Gastrocnemius medialis (tissue), 4 donors: ENCODE results near the gene PRRT4. TPM values are rescaled to one million over a fixed set of nuclear protein-coding genes. Genes with fewer than 3 reads are reported as not detected.
A peak's percentile ranks its signal among the peaks of the same experiment; 100 is the strongest.

Source experiments
- ATAC-seq, 2 donors: fragments of 150-250 bp; one replicate each; pipeline ENCODE4 v1.9.1; 2016
- DNase-seq, 2 donors: peaks; one replicate each; pipeline ENCODE4 v3.0.0-alpha.2; 2019
- H3K27ac ChIP-seq, 4 donors: fragments of 200-600 bp; sonication (generic); 1 replicate in 1 of 4; 2 replicates in 3 of 4; pipeline ENCODE4 v1.5.1; 2016 to 2018; ENCODE audit warnings: mild to moderate bottlenecking in 2 of 4, moderate library complexity in 1 of 4
- H3K27me3 ChIP-seq, 3 donors: fragments of 200-600 bp; sonication (generic) in 2 of 3; 1 replicate in 1 of 3; 2 replicates in 2 of 3; pipeline versions ENCODE4 v1.5.1 to v1.6.0; 2016 to 2019; ENCODE audit warnings: mild to moderate bottlenecking in 1 of 3, moderate library complexity in 1 of 3
- H3K36me3 ChIP-seq, 2 donors: fragments of 200-600 bp; sonication (generic) in 1 of 2; one replicate each; pipeline ENCODE4 v1.5.1; 2017 to 2018
- H3K4me1 ChIP-seq, 2 donors: fragments of 200-600 bp; sonication (generic) in 1 of 2; one replicate each; pipeline ENCODE4 v1.5.1; 2016 to 2017; ENCODE audit warnings: mild to moderate bottlenecking in 2 of 2
- H3K4me3 ChIP-seq, 4 donors: fragments of 200-600 bp; sonication (generic) in 3 of 4; 1 replicate in 1 of 4; 2 replicates in 3 of 4; pipeline ENCODE4 v1.5.1; 2016 to 2019; ENCODE audit warnings: mild to moderate bottlenecking in 2 of 4
- H3K9me3 ChIP-seq, 3 donors: fragments of 200-600 bp; sonication (generic) in 2 of 3; 1 replicate in 1 of 3; 2 replicates in 2 of 3; pipeline ENCODE4 v1.5.1; 2016 to 2019
- CTCF ChIP-seq, 5 experiments: fragments of 450-650 bp in 3 of 5; fragments of 200-600 bp in 2 of 5; sonication (generic) in 2 of 5; IDR thresholded peaks in 4 of 5; conservative IDR thresholded peaks in 1 of 5; 1 replicate in 4 of 5; 2 replicates in 1 of 5; pipeline ENCODE4 v1.5.1; 2016 to 2019; ENCODE audit warnings: antibody characterized with exemption in 5 of 5, mild to moderate bottlenecking in 3 of 5, moderate library complexity in 3 of 5
- POLR2A ChIP-seq, 2 donors: fragments of 450-650 bp; IDR thresholded peaks; one replicate each; pipeline ENCODE4 v1.6.1; 2017; ENCODE audit warnings: antibody characterized with exemption in 2 of 2, mild to moderate bottlenecking in 2 of 2, moderate library complexity in 2 of 2
- in situ Hi-C, 4 donors: fragments of 200-750 bp; cut with MboI; loops; one replicate each; pipeline versions ENCODE4 v1.15.0 to v1.8.0; 2017; ENCODE audit warnings: low sequenced_read_pairs in 4 of 4
- intact Hi-C: fragments of 100-400 bp; cut with DNase I; formaldehyde crosslinking; loops from one replicate; pipeline ENCODE4 v1.15.1; 2023; ENCODE audit warnings: low total_unique reads
- total RNA-seq, 4 donors: library from RNA; depleted of rRNA; stranded (reverse); fragments of >200 nt; gene quantifications; one replicate each; pipeline versions ENCODE4 v1.1.0 to v1.2.3, GENCODE V29; 2016

The PRRT4 gene
- total RNA-seq, 4 donors from 2014 or later, result 0.22 to 2.2 (median 0.64) TPM

GRCh38 chr7:128384726-128385125, 23.2 kb upstream of the PRRT4 start:
- no peak for DNase-seq
- in situ Hi-C loops (loop anchor here in 3 of 4 donors (5.0 kb wide), 1 partner anchor 37 kb away; no protein-coding TSS in a partner anchor), intact Hi-C loops (no loop called here)
- Histone ChIP-seq H3K4me3 (no peak overlapping the region), H3K9me3 (no peaks in the 10 kb centered on the region), H3K27me3 (no peaks in the 10 kb centered on the region), H3K4me1 (peaks cover 7 to 17% of the 10 kb centered on the region in 2 donors), H3K27ac (no peak overlapping the region), H3K36me3 (no peaks in the 10 kb centered on the region)
- no peak for TF ChIP-seq POLR2A (IDR thresholded peaks at IDR 0.05)
- TF ChIP-seq CTCF (IDR thresholded peaks at IDR 0.05 in 4 of 5, conservative IDR thresholded peaks at IDR 0.05 in 1 of 5), result no peak
- no peak for ATAC-seq

- Histone ChIP-seq H3K27ac (no peak overlapping the region), H3K36me3 (no peaks in the 10 kb centered on the region), H3K9me3 (no peaks in the 10 kb centered on the region), H3K4me3 (no peak overlapping the region), H3K4me1 (peaks cover 15 to 27% of the 10 kb centered on the region in 2 donors), H3K27me3 (no peaks in the 10 kb centered on the region)
- TF ChIP-seq POLR2A (IDR thresholded peaks at IDR 0.05) (no peak), CTCF (IDR thresholded peaks at IDR 0.05 in 4 of 5, conservative IDR thresholded peaks at IDR 0.05 in 1 of 5) (no peak)
- no peak for DNase-seq
- no peak for ATAC-seq
- intact Hi-C loops (no loop called here), in situ Hi-C loops (loop anchor here in 2 of 4 donors (5.0 kb wide), 1 partner anchor 36 kb away; no protein-coding TSS in a partner anchor)
Observed at GRCh38 chr7:128383776-128384175, 22.3 kb upstream of the PRRT4 start.

GRCh38 chr7:128381161-128381821, 19.8 kb upstream of the PRRT4 start:
- intact Hi-C loops (no loop called here), in situ Hi-C loops (loop anchor here in 2 of 4 donors (5.0 kb wide), 1 partner anchor 34 kb away; no protein-coding TSS in a partner anchor)
- DNase-seq (no peak), ATAC-seq (peak in 1 of 2 donors; percentile 11)
- Histone ChIP-seq H3K36me3 (no peaks in the 10 kb centered on the region), H3K4me3 (no peak overlapping the region), H3K27me3 (no peaks in the 10 kb centered on the region), H3K9me3 (no peaks in the 10 kb centered on the region), H3K4me1 (peaks cover 15 to 28% of the 10 kb centered on the region in 2 donors), H3K27ac (no peak overlapping the region)
- TF ChIP-seq CTCF (IDR thresholded peaks at IDR 0.05 in 4 of 5, conservative IDR thresholded peaks at IDR 0.05 in 1 of 5) (peak in 1 of 5 experiments; percentile 42), POLR2A (IDR thresholded peaks at IDR 0.05) (no peak)

GRCh38 chr7:128380483-128381106, 19.1 kb upstream of the PRRT4 start:
- peak in 1 of 2 donors; percentile 25 for ATAC-seq
- Histone ChIP-seq H3K27ac (peak overlapping the region in 2 of 4 donors; percentile 59 to 63), H3K9me3 (no peaks in the 10 kb centered on the region), H3K36me3 (no peaks in the 10 kb centered on the region), H3K4me3 (no peak overlapping the region), H3K27me3 (no peaks in the 10 kb centered on the region), H3K4me1 (peaks cover 15 to 28% of the 10 kb centered on the region in 2 donors)
- intact Hi-C loops (no loop called here), in situ Hi-C loops (loop anchor here in 2 of 4 donors (5.0 kb wide), 1 partner anchor 33 kb away; no protein-coding TSS in a partner anchor)
- no peak for DNase-seq
- no peak for TF ChIP-seq CTCF (IDR thresholded peaks at IDR 0.05 in 4 of 5, conservative IDR thresholded peaks at IDR 0.05 in 1 of 5)
